NCI-H748 (cell line): ENCODE measurements around the gene CACNA2D4.

Experiments
- DNase-seq: peaks from one replicate; lab custom pipeline; 2025; ENCODE audit not compliant: unreplicated experiment; lab: John Stamatoyannopoulos, UW

Gene CACNA2D4

GRCh38 chr12:1933342-1934051 lies 15.0 kb upstream of the CACNA2D4 start:
- no peak for DNase-seq

GRCh38 chr12:1932264-1932777 lies 13.9 kb upstream of the CACNA2D4 start:
- DNase-seq, result no peak

GRCh38 chr12:1931642-1932041 lies 13.2 kb upstream of the CACNA2D4 start:
- no peak for DNase-seq

GRCh38 chr12:1930803-1931597 lies 12.5 kb upstream of the CACNA2D4 start:
- no peak for DNase-seq

- DNase-seq, result no peak
Measured at GRCh38 chr12:1929985-1930802, 11.7 kb upstream of the CACNA2D4 start.

- DNase-seq, result no peak
Measured at GRCh38 chr12:1929241-1929984, 11.0 kb upstream of the CACNA2D4 start.

- DNase-seq, result no peak
Measured at GRCh38 chr12:1928439-1929121, 10.1 kb upstream of the CACNA2D4 start.

- no peak for DNase-seq
Measured at GRCh38 chr12:1927751-1928351, 9.4 kb upstream of the CACNA2D4 start.

- DNase-seq, result no peak
Measured at GRCh38 chr12:1927051-1927680, 8.7 kb upstream of the CACNA2D4 start.

- DNase-seq, result no peak
Measured at GRCh38 chr12:1926251-1926657, 7.8 kb upstream of the CACNA2D4 start.

GRCh38 chr12:1925684-1926006 lies 7.2 kb upstream of the CACNA2D4 start:
- DNase-seq, result no peak

GRCh38 chr12:1924996-1925683 lies 6.7 kb upstream of the CACNA2D4 start:
- no peak for DNase-seq

GRCh38 chr12:1922985-1923384 lies 4.5 kb upstream of the CACNA2D4 start:
- no peak for DNase-seq

- no peak for DNase-seq
Measured at GRCh38 chr12:1922075-1922709, 3.7 kb upstream of the CACNA2D4 start.

GRCh38 chr12:1920971-1921370 lies 2.5 kb upstream of the CACNA2D4 start:
- DNase-seq, result no peak

GRCh38 chr12:1920436-1920835 lies 2.0 kb upstream of the CACNA2D4 start:
- DNase-seq, result no peak

GRCh38 chr12:1919763-1920162 lies 1.3 kb upstream of the CACNA2D4 start:
- DNase-seq, result no peak

GRCh38 chr12:1919284-1919683 lies 832 bp upstream of the CACNA2D4 start:
- DNase-seq, result no peak
